Measurements from ENCODE around the gene MEGF9.

DNA sequence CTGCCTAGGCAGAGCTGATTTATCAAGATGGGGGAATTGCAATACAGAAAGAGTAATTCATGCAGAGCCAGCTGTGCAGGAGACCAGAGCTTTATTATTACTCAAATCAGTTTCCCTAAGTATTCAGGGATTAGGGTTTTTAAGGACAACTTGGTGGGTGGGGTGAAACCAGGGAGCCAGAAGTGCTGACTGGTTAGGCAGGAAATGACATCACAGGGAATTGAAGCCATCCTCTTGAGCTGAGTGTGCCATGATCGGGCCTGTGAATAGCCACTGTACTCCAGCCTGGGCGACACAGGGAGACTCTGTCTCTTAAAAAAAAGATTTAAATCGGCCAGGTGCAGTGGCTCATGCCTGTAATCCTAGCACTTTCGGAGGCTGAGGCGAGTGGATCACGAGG is 89.0 kb downstream of the MEGF9 start:
- TF ChIP-seq CTCF (conservative IDR thresholded peaks at IDR 0.05) = no peak
- no peak for TF ChIP-seq EZH2 (IDR thresholded peaks at IDR 0.05; ENCODE audit: low read depth)

Data from PC-9 (cell line).